ENCODE data around the gene UFD1. TPM values are rescaled to one million over a fixed set of nuclear protein-coding genes. Genes with fewer than 3 reads are reported as not detected.

UFD1 gene, protein sequence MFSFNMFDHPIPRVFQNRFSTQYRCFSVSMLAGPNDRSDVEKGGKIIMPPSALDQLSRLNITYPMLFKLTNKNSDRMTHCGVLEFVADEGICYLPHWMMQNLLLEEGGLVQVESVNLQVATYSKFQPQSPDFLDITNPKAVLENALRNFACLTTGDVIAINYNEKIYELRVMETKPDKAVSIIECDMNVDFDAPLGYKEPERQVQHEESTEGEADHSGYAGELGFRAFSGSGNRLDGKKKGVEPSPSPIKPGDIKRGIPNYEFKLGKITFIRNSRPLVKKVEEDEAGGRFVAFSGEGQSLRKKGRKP
- 10 to 100 TPM; 75.1 to 83.3 TPM for total RNA-seq

- H3K4me1 Mint-ChIP-seq (ENCODE audit: low read depth) = peaks cover 29% of the 10 kb centered on the region
- no peaks in the 10 kb centered on the region for H3K9me3 Mint-ChIP-seq
These were observed at the start of gene UFD1 for GRCh38 chr22:19478901-19479354. Gene UFD1, minus strand, starts transcription at chr22:19479193. Its CDS starts 108 bp downstream, at chr22:19479085.

DNA sequence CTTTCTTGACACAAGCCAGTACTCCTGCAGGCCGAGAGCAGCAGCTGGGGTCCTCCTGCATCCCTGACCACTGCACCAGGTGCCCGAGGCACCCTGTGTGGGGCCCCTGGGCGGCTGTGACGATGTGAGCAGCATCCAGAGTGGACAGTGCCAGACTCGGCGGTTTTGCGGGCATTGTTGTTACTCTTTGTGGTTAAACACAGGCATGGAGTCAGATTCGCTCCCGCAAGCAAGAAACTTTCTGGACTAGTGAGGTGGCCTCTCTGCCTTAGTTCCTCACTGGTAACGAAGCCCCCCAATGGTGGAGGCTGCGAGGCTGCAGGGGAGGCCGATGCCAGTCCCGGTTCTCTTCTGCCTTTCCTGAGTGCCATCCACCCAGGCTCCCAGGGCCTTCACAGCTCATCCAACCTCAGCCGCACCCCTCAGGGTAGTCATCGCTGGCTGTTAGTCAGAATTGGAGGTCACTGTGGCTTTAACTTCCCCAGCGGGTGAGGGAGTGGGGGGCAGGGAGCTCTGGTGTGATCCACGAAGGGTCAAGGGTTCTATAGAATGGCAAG lies 48.9 kb upstream of the UFD1 start:
- DNase-seq = no peak
- Mint-ChIP-seq H3K9me3 (no peaks in the 10 kb centered on the region), H3K4me1 (ENCODE audit: low read depth) (peaks cover 15% of the 10 kb centered on the region), H3K4me3 (no peak overlapping the region), H3K27ac (no peak overlapping the region), H3K27me3 (ENCODE audit: low read depth) (peaks cover 14% of the 10 kb centered on the region), H3K36me3 (ENCODE audit: low read depth) (no peaks in the 10 kb centered on the region)
- CTCF ChIA-PET = no interaction called here
- intact Hi-C loops (cut with micrococcal nuclease) = no loop called here

More at GRCh38 chr22:19478901-19479354, at the start of gene UFD1:
- Mint-ChIP-seq H3K36me3 (ENCODE audit: low read depth) (peaks cover 34% of the 10 kb centered on the region), H3K27ac (peak within 1 kb of the TSS; percentile 96), H3K27me3 (ENCODE audit: low read depth) (no peaks in the 10 kb centered on the region), H3K4me3 (peak within 1 kb of the TSS; percentile 99)
- intact Hi-C loops (cut with micrococcal nuclease) = loop anchor here (1.0 to 5.0 kb wide), 12 partner anchors 30 to 413 kb away; partner anchors contain the start of genes CLTCL1, DGCR2, ESS2 and MRPL40
- peak; percentile 82 for DNase-seq
- CTCF ChIA-PET = interaction anchor here (0.6 to 1.1 kb wide), 5 partner anchors 12 to 301 kb away, joined by 3 read pairs; no protein-coding TSS in a partner anchor

- DNase-seq = no peak
- Mint-ChIP-seq H3K4me1 (ENCODE audit: low read depth) (peaks cover 18% of the 10 kb centered on the region), H3K27ac (no peak overlapping the region), H3K36me3 (ENCODE audit: low read depth) (peaks cover 2% of the 10 kb centered on the region), H3K27me3 (ENCODE audit: low read depth) (peaks cover 17% of the 10 kb centered on the region), H3K4me3 (no peak overlapping the region), H3K9me3 (no peaks in the 10 kb centered on the region)
- intact Hi-C loops (cut with micrococcal nuclease) = no loop called here
- CTCF ChIA-PET = no interaction called here
These were observed 48.3 kb upstream of the UFD1 start for GRCh38 chr22:19527321-19527721.

- peaks cover 18% of the 10 kb centered on the region for H3K4me1 Mint-ChIP-seq (ENCODE audit: low read depth)
- H3K36me3 Mint-ChIP-seq (ENCODE audit: low read depth) = peaks cover 2% of the 10 kb centered on the region
- no peak overlapping the region for H3K4me3 Mint-ChIP-seq
- intact Hi-C loops (cut with micrococcal nuclease) = no loop called here
- DNase-seq = no peak
- CTCF ChIA-PET = interaction anchor here (1.0 kb wide), 1 partner anchor 103 kb away, joined by 4 read pairs; no protein-coding TSS in a partner anchor
- H3K27me3 Mint-ChIP-seq (ENCODE audit: low read depth) = peaks cover 17% of the 10 kb centered on the region
- H3K27ac Mint-ChIP-seq = no peak overlapping the region
- H3K9me3 Mint-ChIP-seq = no peaks in the 10 kb centered on the region
These were observed 47.7 kb upstream of the UFD1 start for GRCh38 chr22:19526702-19527111.

- CTCF ChIA-PET = interaction anchor here (1.0 kb wide), 1 partner anchor 104 kb away, joined by 4 read pairs; no protein-coding TSS in a partner anchor
- Mint-ChIP-seq H3K4me1 (ENCODE audit: low read depth) (peaks cover 18% of the 10 kb centered on the region), H3K27me3 (ENCODE audit: low read depth) (peaks cover 17% of the 10 kb centered on the region), H3K9me3 (no peaks in the 10 kb centered on the region), H3K27ac (no peak overlapping the region), H3K4me3 (no peak overlapping the region), H3K36me3 (ENCODE audit: low read depth) (peaks cover 2% of the 10 kb centered on the region)
- intact Hi-C loops (cut with micrococcal nuclease) = no loop called here
- DNase-seq = no peak
These were observed 47.2 kb upstream of the UFD1 start for GRCh38 chr22:19526076-19526701.

GRCh38 chr22:19525666-19526065 lies 46.7 kb upstream of the UFD1 start:
- H3K9me3 Mint-ChIP-seq = no peaks in the 10 kb centered on the region
- CTCF ChIA-PET = no interaction called here
- H3K4me3 Mint-ChIP-seq = no peak overlapping the region
- H3K4me1 Mint-ChIP-seq (ENCODE audit: low read depth) = peaks cover 18% of the 10 kb centered on the region
- H3K27me3 Mint-ChIP-seq (ENCODE audit: low read depth) = peaks cover 17% of the 10 kb centered on the region
- H3K36me3 Mint-ChIP-seq (ENCODE audit: low read depth) = peaks cover 4% of the 10 kb centered on the region
- intact Hi-C loops (cut with micrococcal nuclease) = loop anchor here (1.0 kb wide), 1 partner anchor 105 kb away; no protein-coding TSS in a partner anchor
- no peak overlapping the region for H3K27ac Mint-ChIP-seq
- DNase-seq = no peak

DNA sequence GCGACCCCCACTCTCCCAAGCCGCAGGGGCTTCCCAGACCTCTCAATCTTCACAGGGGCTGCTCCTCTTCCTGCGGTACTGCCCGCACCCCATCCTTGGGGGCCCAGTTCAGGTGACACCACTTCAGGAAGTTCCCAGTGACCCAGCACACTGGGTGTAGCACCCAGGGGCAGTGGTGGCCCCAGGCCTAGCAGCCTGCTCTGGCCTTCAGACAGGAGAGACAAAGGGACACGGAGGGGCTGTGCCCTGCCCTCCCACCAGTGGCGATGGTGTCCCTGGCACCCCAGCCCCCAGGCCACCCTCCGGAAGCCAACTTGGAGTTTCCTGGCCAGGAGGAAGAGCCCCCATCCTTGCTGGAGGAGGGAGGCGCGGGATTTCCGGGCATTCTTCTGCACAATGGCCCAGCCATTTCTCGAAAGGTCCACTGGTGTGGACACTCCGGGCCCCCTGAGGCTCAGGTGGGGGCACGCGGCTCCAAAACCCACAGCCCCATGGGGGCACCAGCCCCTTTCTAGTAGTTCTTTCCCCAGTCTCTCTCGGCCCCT lies 46.2 kb upstream of the UFD1 start:
- no peak for DNase-seq
- CTCF ChIA-PET = no interaction called here
- Mint-ChIP-seq H3K27ac (no peak overlapping the region), H3K36me3 (ENCODE audit: low read depth) (peaks cover 6% of the 10 kb centered on the region), H3K9me3 (no peaks in the 10 kb centered on the region), H3K4me1 (ENCODE audit: low read depth) (peaks cover 18% of the 10 kb centered on the region), H3K27me3 (ENCODE audit: low read depth) (peaks cover 17% of the 10 kb centered on the region), H3K4me3 (peak overlapping the region; percentile 41)
- intact Hi-C loops (cut with micrococcal nuclease) = loop anchor here (1.0 kb wide), 1 partner anchor 105 kb away; no protein-coding TSS in a partner anchor

DNA sequence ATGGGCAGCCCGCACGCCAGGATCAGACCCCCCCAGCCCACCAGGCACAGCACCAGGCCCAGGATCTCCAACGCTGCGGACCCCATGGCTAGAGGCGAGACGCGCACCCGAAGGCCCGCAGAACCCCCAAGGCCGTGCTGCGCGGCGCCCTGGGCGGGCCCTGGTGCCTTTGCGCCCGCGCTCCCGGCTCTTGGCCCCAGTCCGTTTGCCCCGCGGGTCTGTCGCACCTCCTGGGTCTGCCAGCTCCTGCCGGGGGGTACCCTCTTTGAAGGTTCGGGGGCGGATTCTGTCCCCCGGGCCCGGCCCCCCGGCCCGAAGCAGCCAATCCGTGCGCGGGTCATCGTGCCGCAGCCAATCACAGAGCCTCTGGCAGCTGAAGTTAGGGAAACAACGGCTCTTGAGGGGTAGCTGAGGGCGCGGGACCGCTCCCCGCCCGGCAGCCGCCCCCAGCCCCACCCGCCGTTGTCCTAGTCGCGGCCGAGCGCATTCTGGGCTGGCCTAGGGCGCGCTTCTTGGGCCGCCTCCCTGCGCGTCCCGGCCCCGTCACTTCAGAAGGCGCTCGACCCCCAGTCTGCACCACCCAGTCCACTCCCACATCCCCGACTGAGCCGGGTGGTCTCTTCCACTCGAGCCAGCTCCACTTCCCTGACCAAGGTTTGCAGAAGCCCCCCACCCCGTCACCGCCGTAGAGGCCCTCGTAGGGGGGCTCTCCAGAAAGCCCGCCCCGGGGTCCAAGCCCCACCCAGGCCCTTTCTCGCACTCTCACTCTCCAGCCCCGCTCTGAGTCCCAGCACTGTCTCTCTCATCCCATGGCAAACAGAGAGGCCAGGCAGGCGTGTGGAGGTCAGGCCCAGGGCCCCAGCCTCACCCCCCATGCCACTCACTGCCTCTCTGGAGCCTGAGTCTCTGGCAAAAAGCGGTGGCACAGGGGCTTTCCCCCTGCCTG lies 45.5 kb upstream of the UFD1 start, which contains the start of gene CLDN5:
Gene CLDN5 (minus strand): TSS at position 241 of the 946 bp plus-strand sequence. CDS start 155 bp downstream, at position 86.
- CTCF ChIA-PET = interaction anchor here (0.6 kb wide), 1 partner anchor 58 kb away, joined by 3 read pairs; no protein-coding TSS in a partner anchor
- intact Hi-C loops (cut with micrococcal nuclease) = loop anchor here (1.0 kb wide), 1 partner anchor 106 kb away; no protein-coding TSS in a partner anchor

DNA sequence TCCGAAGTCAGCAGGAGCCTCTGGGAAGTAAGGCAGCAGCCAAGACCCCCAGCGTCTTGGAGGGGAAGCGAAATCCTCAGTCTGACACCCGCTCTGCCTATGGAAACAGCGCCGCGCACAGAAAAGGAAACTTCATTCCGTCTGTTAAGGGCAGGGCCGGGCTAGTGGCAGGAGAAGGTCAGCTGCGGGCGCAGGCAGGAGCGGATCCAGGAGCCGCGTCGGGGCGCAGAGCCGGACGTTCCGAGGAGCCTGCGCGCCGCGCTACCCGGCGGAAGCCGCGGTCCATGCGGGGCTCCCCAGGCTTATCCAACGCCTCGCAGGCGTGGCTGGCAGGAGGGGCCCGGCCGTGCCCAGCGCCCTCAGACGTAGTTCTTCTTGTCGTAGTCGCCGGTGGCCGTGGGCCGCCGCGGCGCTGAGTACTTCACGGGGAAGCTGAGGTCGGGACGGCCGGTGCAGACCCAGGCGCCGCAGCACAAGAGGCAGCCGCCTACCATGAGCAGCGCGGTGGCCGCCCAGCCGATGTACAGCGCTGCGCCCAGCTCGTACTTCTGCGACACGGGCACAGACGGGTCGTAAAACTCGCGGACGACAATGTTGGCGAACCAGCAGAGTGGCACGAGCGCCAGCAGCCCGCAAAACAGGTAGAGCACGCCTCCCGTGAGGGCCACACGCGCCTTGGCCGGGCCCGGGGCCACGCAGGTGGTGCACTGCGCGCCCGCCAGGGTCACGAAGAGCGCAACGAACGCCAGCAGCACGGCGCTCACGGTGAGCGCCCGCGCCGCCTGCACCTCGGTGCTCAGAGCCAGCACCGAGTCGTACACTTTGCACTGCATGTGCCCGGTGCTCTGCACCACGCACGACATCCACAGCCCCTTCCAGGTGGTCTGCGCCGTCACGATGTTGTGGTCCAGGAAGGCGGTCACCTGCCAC lies 44.5 kb upstream of the UFD1 start:
- peaks cover 18% of the 10 kb centered on the region for H3K4me1 Mint-ChIP-seq (ENCODE audit: low read depth)
- H3K36me3 Mint-ChIP-seq (ENCODE audit: low read depth) = peaks cover 12% of the 10 kb centered on the region
- H3K27me3 Mint-ChIP-seq (ENCODE audit: low read depth) = peaks cover 17% of the 10 kb centered on the region
- CTCF ChIA-PET = interaction anchor here (0.6 kb wide), 1 partner anchor 59 kb away, joined by 3 read pairs; no protein-coding TSS in a partner anchor
- H3K9me3 Mint-ChIP-seq = no peaks in the 10 kb centered on the region
- intact Hi-C loops (cut with micrococcal nuclease) = no loop called here
- H3K4me3 Mint-ChIP-seq = peak overlapping the region; percentile 54
- H3K27ac Mint-ChIP-seq = no peak overlapping the region
- peak; percentile 48 for DNase-seq

More for the DNA sequence above, 45.5 kb upstream of the UFD1 start, which contains the start of gene CLDN5:
- Mint-ChIP-seq H3K4me3 (peak within 1 kb of the TSS; percentile 54), H3K36me3 (ENCODE audit: low read depth) (peaks cover 8% of the 10 kb centered on the region), H3K27me3 (ENCODE audit: low read depth) (peaks cover 17% of the 10 kb centered on the region), H3K4me1 (ENCODE audit: low read depth) (peaks cover 18% of the 10 kb centered on the region), H3K27ac (no peak within 1 kb of the TSS), H3K9me3 (no peaks in the 10 kb centered on the region)
- no peak for DNase-seq

GRCh38 chr22:19522881-19523239 lies 43.9 kb upstream of the UFD1 start:
- peaks cover 18% of the 10 kb centered on the region for H3K4me1 Mint-ChIP-seq (ENCODE audit: low read depth)
- no peak for DNase-seq
- CTCF ChIA-PET = no interaction called here
- peaks cover 14% of the 10 kb centered on the region for H3K36me3 Mint-ChIP-seq (ENCODE audit: low read depth)
- peak overlapping the region; percentile 48 for H3K4me3 Mint-ChIP-seq
- no peaks in the 10 kb centered on the region for H3K9me3 Mint-ChIP-seq
- peaks cover 17% of the 10 kb centered on the region for H3K27me3 Mint-ChIP-seq (ENCODE audit: low read depth)
- intact Hi-C loops (cut with micrococcal nuclease) = no loop called here
- no peak overlapping the region for H3K27ac Mint-ChIP-seq

Data from activated naive CD4-positive, alpha-beta T cell treated with anti-CD3 and anti-CD28 coated beads for 36 hours (primary cell).